HG03442 (cell line): Measurements from ENCODE around the gene RAB22A.
"Not testable (repeated sequence)": the region's sequence is repeated elsewhere in the genome, so short reads cannot be mapped to it uniquely, and the experiment has no call there.

Experiments used
- ATAC-seq: cut with Tn5 transposase; IDR thresholded peaks from one replicate; pipeline ENCODE4 v1.9.1; 2021; ENCODE audit warnings: mild to moderate bottlenecking, moderate library complexity; ENCODE audit not compliant: unreplicated experiment

RAB22A gene

DNA sequence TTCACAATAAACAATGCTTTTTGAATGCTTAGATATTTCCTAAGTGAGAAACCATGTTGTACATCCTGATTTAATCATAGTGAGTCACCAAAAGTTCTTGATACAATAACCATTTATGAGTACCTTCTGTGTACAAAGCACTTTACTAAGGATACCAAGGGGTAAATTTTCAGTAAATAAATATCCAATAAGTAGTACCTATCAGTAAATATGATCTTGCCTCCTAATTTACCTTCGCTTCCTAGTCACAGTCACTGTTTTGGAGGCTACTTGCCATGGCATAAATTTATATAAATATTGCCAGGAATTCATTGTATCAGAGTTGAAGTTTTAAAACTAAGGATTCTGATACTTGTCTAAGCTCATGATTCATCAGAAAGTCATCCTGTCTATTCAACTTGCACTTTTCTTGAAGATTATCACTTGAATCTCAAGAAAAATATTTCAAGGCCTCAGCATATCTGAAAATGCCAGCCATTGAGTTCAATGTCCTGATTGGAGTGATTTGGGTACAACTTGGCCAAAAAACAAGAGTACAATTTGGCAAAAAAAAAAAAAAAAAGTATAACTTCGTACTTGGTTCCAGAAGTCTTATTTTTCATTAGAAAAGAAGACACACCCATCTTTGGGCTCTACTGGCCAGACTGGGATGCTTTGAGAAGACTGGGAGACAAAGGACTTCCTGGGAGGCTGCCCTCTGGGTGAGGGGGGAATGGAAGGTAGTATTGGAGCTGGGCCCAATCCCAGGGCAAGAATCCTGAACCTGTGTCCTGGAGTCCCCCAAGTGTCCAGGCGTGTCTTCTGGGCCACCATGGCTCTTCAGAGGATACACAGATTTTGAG is 32.8 kb downstream of the RAB22A start:
- ATAC-seq, result no peak

GRCh38 chr20:58344741-58345140 is 35.2 kb downstream of the RAB22A start:
- no peak for ATAC-seq

DNA sequence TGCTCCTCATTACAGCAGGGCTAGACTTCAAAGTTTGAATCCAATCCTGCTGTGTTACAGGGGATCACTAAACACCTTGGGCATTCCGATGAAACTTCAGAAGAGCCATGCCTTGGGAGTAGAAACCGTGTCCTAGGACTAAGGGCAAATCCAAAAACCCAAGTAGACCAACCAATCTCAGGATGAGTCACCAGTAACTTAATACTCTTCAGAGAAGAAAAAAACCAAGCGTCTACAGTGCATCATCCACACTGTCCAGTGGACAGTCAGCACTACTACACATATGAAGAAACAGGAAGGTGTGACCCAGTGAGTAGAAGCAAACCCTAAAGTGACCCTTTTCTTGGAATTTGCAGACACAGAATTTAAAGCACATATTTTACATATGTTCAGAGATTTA is 40.1 kb downstream of the RAB22A start:
- no peak for ATAC-seq

DNA sequence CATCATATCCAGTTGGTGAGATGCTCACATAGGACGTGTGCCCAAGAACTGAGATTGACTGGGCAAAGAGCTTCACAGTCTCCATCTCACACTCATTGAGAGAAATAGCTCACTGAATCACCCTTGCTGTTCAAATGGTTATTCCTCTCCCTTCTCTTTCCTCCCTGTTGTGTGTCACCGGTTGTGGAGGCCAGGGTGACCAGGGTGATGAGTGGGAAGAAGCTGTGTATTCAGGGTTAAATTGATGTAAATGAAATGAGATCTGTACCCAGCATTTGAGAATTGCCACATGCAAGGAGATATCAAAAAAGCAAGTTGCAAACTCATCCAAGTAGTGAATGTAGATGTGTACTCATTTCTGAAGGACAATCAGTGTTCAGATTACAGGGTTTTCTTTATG is 43.0 kb downstream of the RAB22A start:
- no peak for ATAC-seq

GRCh38 chr20:58359441-58359840 is 49.9 kb downstream of the RAB22A start:
- ATAC-seq, result no peak

DNA sequence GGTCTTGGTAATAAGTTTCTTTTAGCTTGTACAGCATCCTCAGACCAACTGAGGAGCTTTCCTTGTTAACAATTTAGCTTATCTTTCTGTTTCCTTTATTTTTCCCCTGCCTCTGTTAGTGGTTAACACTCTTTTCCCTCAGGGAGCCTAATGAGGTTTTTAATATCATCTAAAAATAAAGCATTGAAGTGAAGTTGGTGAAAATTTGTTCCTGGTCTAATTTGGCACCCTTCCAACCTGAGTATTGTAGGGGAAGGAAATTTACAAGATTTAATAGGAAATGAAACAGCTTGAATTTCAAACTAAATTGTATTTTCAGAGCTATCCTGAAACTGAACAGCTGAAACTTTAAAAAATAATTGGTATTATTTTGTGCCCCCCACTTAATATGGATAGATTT is 51.4 kb downstream of the RAB22A start:
- no peak for ATAC-seq

DNA sequence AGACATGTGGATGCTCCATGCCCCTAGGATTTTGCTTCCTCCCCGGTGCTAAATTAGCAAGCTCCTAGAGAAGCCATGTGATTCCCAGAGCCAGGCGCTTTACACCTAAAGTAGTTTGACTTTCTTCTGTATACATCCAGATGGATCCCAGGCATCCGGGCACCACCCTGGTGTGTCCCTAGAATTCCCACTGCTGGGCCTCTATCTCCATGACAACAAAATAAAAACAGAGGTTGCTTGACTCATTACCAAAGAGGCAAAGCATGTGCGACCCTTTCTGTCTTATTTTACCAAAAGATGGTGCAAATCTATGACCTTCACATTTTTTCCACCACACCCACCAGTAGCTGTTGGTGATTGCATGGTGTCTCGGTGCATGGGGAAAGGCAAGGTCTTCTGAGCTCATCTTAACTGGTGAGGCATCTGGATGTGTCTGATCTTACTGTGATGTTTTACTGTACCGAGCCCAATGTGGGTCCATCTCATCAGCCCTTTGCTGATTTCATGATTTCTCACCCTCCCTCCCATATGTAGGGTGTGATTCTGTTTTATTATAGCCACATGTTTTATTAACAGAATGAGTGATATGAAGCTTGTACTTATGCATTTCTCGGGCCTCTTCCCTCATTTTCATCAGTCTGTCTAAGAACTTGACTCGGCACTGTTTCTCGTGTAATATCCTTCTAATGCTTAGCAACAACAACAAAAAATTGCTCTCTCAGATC is 52.1 kb downstream of the RAB22A start:
- no peak for ATAC-seq

GRCh38 chr20:58362206-58362516 is 52.6 kb downstream of the RAB22A start:
- ATAC-seq, result no peak

GRCh38 chr20:58362970-58363369 is 53.5 kb downstream of the RAB22A start:
- no peak for ATAC-seq

DNA sequence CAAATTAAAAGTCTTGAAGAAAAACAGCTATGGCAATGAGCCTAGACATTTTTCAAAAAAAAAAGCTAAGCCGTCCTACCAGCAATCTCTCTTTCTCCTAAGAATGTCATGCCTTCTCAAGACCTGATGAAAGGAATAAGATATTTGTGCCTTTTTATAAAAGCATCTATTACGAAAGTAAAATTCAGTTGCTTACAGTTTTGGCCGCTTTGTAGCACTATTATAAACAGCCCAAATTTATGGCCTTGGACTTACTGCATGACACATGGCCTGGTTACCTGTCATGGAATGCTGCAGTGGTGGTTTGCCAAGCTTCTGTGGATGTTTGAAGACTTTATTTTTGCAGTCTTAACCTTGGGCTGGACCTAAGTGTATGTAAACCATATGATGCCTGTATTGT is 57.4 kb downstream of the RAB22A start:
- ATAC-seq, result no peak

DNA sequence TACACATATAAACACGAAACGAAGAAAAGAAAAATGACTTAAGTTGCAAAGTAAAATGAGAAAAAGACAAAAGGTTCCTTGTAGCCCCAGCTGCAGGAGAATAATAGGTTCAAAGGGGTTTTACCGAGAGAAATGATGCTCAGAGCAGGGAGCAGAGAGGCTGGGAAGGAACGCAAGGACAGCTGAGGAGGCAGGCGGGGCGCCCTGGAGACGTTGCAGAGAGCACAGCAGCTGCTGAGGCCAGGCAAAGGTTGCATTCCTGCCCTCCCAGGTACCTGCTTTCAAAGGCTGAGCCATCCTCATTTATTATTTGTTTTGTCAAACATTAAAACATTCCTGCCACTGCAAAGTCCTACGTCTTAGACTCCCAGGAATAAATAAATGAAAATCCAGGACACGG is 63.3 kb downstream of the RAB22A start:
- ATAC-seq, result no peak

DNA sequence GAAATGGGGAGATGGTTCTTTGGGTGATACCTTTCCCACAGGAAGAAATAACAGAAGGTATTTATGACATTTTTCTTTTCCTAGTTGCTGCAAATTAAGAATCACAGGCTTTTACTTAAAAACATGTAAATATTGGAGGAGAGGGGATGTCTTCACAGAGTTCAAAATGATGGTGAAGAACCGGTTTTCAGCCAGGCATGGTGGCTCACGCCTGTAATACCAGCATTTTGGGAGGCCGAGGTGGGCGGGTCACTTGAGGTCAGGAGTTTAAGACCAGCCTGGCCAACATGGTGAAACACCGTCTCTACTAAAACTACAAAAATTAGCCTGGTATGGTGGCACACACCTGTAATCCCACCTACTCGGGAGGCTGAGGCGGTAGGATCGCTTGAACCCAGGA is 63.8 kb downstream of the RAB22A start:
- ATAC-seq, result not testable (repeated sequence)

GRCh38 chr20:58374027-58374850 is 64.7 kb downstream of the RAB22A start:
- no peak for ATAC-seq

GRCh38 chr20:58374906-58375758 is 65.6 kb downstream of the RAB22A start:
- no peak for ATAC-seq

- ATAC-seq, result no peak
Measured at GRCh38 chr20:58375759-58376352, 66.3 kb downstream of the RAB22A start.

DNA sequence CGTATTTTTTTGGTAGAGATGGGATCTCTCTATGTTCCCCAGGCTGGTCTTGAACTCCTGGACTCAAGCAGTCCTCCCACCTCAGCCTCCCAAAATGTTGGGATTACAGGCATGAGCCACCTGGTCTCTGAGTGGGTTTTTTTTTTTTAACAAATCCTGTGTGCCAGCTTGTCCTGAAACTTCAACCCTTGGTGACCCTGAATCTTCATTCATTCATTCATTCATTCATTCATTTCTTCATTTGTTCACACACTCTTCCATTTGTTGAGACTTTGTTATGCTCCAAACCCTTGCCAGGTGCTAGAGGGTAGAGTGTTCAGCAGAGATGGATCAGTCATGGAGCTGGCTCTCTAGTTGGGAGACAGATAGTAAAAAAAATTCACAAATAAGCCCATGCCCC is 67.5 kb downstream of the RAB22A start:
- ATAC-seq, result no peak

DNA sequence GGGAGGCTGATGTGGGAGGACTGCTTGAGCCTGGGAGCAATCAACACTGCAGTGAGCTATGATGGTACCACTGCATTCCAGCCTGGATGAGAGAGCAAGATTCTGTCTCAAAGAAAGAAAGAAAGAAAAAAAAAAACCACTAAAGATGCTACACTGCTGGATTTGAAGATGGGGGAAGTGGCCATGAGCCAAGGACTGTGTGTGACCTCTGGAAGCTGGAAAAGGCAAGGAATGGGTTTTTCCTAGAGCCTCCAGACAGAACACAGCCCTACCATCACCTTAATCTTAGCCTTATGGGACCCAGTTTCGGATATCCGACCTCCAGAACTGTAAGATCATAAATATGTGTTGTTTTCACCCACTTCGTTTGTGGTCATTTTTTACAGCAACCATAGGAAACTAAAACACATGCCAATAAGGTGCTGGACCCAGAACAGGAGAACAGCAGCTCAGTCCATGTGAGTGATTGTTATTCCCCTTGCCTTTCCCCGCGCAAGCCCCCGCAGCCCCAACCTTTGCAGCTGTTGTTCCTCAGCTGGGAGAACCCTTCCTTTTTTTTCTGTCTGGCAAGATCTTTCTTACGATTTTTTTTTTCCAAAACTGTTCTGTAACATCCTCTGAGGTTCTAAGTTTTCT is 68.4 kb downstream of the RAB22A start:
- ATAC-seq, result no peak

- ATAC-seq, result no peak
Measured at GRCh38 chr20:58378704-58379103, 69.2 kb downstream of the RAB22A start.

- ATAC-seq, result no peak
Measured at GRCh38 chr20:58381627-58382026, 72.1 kb downstream of the RAB22A start.

- ATAC-seq, result no peak
Measured at GRCh38 chr20:58382096-58382495, 72.6 kb downstream of the RAB22A start.
